GM23248 (cell line): ENCODE measurements around the gene CMKLR1.

Source experiments
- EZH2 ChIP-seq: fragments of 200-600 bp; sonication (generic); IDR thresholded peaks from 2 replicates; pipeline ENCODE4 v1.6.1; 2018; ENCODE audit warnings: antibody characterized with exemption, mild to moderate bottlenecking; ENCODE audit not compliant: insufficient read depth, poor library complexity, severe bottlenecking
- EZH2phosphoT487 ChIP-seq: fragments of 200-600 bp; sonication (generic); IDR thresholded peaks from 2 replicates; pipeline ENCODE4 v1.6.1; 2018; ENCODE audit warnings: antibody characterized with exemption, moderate library complexity, mild to moderate bottlenecking, low read depth; ENCODE audit not compliant: insufficient read depth

GRCh38 chr12:108317308-108318234, 21.5 kb downstream of the CMKLR1 start:
- no peak for TF ChIP-seq EZH2
- no peak for TF ChIP-seq EZH2phosphoT487
